GM19372 (cell line): Measurements from ENCODE around the gene TEX50.
"Not testable (repeated sequence)": the region's sequence is repeated elsewhere in the genome, so short reads cannot be mapped to it uniquely, and the experiment has no call there.

Source experiments
- ATAC-seq: cut with Tn5 transposase; IDR thresholded peaks from one replicate; pipeline ENCODE4 v1.9.1; 2021; ENCODE audit warnings: mild to moderate bottlenecking, low read depth, moderate library complexity; ENCODE audit not compliant: unreplicated experiment

TEX50 gene

GRCh38 chr1:173661271-173661670, 26.1 kb downstream of the TEX50 start:
- ATAC-seq: no peak

- no peak for ATAC-seq
Measured at GRCh38 chr1:173661763-173662162, 26.6 kb downstream of the TEX50 start.

DNA sequence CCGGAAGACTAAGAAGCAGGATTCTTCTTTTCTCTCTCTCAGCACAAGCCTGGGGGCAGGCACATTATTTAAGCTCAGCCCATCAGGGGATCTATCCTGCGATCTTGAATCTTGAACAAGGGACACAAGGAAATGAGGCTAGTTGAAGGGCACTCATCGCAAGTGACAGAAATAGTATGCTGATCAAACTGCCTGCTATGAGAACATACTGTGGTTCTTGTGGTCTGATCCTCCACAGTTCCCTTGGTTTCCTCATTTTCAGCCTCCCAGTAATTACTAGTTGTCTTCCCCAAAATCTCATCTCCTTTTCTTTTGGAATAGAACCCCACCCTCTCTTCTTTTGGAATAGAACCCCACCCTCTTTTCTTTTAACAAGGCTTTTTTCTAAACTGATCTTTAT, 28.0 kb downstream of the TEX50 start:
- no peak for ATAC-seq

DNA sequence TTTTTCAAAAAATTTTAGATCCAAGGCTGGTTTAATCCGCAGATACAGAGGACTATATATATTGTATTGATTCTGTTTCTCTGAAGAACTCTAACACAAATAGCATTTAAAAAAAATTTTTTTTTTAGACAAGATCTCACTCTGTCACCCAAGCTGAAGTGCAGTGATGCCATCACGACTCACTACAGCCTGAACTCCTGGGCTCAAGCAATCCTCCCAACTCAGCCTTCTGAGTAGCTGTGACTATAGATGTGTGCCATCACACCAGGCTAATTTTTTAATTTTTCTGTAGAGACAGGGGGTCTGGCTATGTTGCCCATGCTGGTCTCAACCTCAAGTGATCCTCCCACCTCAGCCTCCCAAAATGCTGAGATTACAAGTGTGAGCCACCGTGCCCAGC, 31.5 kb downstream of the TEX50 start:
- ATAC-seq: no peak

- no peak for ATAC-seq
Measured at GRCh38 chr1:173669491-173669941, 34.4 kb downstream of the TEX50 start, which contains the start of gene ANKRD45. Gene ANKRD45, minus strand, starts transcription at chr1:173669851. Its CDS starts 10,433 bp downstream, at chr1:173659418.

- not testable (repeated sequence) for ATAC-seq
Measured at GRCh38 chr1:173674496-173674895, 39.4 kb downstream of the TEX50 start.

GRCh38 chr1:173680152-173680551, 45.0 kb downstream of the TEX50 start:
- ATAC-seq: not testable (repeated sequence)

DNA sequence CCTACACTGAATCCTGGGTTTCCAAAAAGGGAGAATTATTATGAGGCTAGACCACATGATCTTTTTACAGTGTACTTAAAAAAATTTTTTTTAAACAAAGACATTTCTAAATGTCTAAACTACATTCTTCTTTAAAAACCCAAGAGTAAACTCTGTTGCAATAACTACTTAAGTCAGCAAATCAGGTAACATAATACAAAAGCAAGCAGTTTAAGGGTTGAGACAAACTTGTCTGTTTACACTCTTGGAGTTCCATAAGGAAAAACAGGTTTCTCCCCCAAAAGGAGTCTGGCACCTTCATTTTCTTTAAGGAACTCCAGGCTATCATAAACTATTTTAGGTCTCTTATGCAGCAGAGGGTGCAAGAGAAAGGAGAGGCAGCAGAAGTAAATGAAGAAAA, 47.0 kb downstream of the TEX50 start:
- ATAC-seq: no peak

GRCh38 chr1:173683838-173684237, 48.7 kb downstream of the TEX50 start:
- not testable (repeated sequence) for ATAC-seq

DNA sequence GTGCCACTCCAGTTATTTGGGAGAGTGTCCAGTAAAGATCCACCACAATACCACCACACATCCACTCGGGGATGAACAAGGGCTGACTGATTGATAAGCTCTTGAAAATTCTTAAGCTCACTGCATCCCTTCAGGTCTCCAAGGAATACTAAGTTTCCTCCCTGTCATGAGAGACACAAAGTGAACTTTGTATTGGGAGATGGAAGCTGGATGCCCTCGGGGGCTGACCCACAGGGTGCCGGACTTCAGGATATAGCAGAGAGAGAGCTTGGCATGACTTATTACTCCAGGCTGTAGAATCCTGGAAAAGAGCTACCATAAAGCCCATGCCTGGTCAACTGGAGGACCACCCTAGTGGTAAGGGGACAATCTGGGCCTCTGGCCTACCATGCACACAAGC, 50.0 kb downstream of the TEX50 start:
- ATAC-seq: not testable (repeated sequence)
